Subcutaneous adipose tissue (tissue), 4 donors: ENCODE measurements around the gene HS3ST3B1. TPM values are rescaled to one million over a fixed set of nuclear protein-coding genes. Genes with fewer than 3 reads are reported as not detected.

Experiments used
- total RNA-seq, 4 donors: library from RNA; depleted of rRNA; stranded (reverse); fragments of >200 nt; gene quantifications; one replicate each; pipeline ENCODE4 v1.1.0, GENCODE V29; 2016
- TF ChIP-seq, protein P1 (sequence below): fragments of 450-650 bp; IDR thresholded peaks from one replicate; pipeline ENCODE4 v1.5.1; 2016; ENCODE audit warnings: low read depth, mild to moderate bottlenecking, control low read depth, antibody characterized with exemption, moderate library complexity

HS3ST3B1 gene
- total RNA-seq, 4 donors from 2014 or later = 0.66 to 2.4 (median 1.1) TPM

DNA sequence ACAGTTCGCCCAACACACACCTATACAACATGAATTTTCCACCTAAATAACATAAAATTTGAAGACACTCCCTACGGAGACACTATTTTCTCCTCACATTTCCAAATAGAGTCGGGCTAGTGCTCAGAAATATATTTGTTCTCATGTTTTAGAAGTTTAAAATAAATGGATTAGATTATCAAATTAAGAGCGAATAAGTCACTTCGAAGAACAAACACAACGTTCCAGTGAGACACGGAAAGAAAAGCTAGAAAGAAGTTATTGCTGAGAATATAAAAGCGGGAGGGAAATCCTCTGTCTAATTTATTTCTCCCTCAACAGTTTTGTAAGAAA is 2.0 kb upstream of the HS3ST3B1 start:
- TF ChIP-seq, protein P1, sequence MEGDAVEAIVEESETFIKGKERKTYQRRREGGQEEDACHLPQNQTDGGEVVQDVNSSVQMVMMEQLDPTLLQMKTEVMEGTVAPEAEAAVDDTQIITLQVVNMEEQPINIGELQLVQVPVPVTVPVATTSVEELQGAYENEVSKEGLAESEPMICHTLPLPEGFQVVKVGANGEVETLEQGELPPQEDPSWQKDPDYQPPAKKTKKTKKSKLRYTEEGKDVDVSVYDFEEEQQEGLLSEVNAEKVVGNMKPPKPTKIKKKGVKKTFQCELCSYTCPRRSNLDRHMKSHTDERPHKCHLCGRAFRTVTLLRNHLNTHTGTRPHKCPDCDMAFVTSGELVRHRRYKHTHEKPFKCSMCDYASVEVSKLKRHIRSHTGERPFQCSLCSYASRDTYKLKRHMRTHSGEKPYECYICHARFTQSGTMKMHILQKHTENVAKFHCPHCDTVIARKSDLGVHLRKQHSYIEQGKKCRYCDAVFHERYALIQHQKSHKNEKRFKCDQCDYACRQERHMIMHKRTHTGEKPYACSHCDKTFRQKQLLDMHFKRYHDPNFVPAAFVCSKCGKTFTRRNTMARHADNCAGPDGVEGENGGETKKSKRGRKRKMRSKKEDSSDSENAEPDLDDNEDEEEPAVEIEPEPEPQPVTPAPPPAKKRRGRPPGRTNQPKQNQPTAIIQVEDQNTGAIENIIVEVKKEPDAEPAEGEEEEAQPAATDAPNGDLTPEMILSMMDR = no peak

DNA sequence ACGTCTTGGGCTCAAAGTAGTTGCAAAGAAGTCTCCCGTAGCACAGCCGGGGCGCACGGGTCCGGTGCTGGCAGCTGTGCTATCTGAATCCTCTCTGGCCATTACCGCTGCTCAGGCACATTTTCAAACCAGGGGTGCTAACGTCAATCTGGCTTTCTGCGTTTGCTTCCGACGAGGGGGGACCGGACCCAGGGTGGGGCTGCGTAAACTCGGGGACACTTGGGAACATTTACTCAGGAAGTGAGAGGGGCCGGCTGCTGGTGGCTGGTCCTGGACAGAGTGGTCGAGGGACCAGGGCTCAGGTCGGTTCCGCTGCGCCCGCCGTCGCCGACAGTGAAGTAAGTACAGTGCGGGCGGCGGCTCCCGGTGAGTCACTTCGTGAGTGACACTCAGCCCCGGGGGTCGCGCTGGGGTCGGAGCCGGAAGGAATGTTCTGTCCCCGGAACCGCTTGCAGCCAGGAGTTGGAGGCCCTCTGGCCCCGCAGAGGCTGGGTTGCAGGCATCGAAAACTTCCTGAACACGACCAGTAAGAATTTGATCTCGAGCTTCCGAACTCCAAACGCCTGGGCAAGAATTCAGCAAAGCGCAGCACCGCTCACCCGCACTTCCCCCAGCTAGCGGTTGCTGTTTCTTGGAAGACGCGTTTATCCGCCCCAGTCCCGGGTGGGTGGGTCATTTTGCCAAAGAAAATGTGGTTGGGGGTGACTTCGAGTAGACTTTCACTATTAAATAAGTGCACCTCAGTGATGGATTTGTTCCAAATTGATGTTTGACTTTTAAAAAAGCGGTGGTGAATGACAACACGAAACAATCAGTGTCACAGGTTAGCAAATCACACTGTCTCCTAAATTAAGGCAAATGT is 1.4 kb upstream of the HS3ST3B1 start:
- TF ChIP-seq, protein P1 = no peak

DNA sequence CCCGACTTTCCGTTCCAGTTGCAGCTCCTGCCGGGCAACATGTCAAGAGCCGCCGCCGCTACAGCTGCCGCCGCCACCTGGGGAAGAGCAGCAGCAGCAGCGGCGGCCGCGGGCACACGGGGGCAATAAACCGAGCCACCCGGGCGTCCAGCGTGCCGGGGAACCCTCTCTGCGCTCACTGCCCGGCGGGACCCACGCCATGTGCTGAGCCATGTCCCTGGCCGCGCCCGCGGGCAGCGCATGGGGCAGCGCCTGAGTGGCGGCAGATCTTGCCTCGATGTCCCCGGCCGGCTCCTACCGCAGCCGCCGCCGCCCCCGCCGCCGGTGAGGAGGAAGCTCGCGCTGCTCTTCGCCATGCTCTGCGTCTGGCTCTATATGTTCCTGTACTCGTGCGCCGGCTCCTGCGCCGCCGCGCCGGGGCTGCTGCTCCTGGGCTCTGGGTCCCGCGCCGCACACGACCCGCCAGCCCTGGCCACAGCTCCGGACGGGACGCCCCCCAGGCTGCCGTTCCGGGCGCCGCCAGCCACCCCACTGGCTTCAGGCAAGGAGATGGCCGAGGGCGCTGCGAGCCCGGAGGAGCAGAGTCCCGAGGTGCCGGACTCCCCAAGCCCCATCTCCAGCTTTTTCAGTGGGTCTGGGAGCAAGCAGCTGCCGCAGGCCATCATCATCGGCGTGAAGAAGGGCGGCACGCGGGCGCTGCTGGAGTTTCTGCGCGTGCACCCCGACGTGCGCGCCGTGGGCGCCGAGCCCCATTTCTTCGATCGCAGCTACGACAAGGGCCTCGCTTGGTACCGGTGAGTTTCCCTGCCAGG is 604 bp downstream of the HS3ST3B1 start:
- TF ChIP-seq, protein P1 = no peak

DNA sequence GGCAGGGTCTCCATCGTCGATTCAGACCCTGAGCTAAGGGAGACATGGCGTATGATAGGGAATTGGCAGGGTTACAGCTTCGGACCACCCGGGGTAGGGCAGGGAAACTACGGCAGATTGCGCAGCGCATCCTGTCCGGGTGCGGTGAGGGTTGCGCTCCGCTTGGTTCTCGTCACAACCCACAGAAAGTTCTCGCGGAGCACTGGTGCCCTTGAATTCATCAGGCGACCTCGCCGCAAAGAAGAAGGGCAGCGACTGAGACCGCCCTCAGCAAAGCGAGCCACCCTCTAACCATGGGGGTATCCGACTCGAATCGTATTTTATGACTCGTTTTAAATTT is 1.2 kb downstream of the HS3ST3B1 start:
- TF ChIP-seq, protein P1 = no peak

DNA sequence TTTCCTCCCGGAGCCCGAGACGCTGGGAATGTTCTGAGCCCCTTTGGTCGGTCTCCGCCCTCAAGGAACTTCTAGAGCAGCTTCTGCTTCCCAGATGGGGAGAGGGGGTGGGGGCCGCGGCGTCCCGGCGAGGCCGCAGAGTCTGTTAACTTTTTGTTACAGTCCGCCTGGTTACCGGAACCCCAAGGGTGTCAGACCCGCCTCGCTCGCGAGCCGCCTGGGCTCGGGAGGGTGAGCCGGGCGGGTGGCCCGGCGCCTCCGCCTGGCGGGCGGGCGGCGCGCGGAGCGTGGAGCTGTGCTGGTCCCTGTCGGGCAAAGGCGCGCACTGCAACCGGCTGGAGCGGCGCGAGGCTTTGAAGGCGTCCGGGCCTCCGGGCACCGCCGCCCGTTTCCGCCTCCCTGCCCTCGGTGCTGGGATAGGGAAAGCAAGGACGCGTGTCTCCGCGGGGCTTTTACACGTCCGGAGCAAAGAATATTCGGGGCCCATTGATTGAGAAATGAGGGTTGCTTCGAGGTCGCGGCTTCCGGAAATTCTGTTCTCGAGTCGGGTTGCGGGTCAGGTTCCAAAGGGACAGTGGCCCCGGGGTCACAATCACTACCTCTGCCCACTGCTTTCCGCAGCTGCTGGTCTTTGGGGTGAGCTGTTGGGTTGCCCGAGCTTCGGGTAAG is 1.7 kb downstream of the HS3ST3B1 start:
- TF ChIP-seq, protein P1 = no peak

DNA sequence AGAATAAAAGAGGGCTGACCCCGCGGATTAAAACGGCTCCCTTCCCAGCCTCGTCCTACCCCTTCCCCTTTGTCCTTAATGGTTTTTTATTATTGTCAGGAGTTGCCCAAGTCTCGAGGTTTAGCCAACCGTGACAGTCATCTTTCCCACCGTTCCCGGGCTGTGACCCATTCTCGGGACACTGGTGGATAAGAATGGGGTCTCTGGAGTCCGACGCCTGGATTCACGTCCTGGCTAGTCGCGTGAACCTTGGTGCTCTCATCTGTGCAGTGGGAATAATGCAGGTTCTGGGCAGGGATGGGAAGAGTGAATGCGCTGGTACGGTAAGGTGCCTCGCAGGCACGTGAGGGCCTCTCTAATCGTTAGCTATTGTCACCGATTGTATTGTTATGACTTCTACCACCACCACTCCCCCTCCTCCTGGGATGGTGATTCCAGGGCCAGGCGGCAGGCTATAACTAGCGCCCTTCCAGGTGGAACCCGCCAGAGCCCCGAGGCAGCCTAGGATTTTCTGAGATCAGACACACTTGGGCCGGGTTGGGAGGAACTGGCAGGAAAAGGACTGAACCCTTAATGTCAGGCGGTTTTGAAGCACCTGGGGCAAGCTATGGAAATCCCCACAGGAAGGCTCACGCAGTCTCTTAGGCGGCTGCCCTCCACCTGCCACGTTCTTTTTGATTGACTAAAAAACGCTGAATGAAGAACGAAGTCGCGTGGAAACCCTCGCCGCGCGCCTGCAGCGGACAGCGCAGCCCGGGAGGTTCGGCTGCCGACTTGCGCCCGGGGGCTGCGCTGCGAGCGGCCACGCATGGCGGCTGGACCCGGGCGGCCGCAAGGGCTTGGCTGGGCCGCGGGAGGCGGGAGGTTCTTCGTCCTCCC is 2.7 kb downstream of the HS3ST3B1 start:
- TF ChIP-seq, protein P1 = no peak
